Nephron progenitor cell (in vitro differentiated cells): ENCODE measurements around the gene FCSK.

Source experiments
- DNase-seq: peaks from one replicate; pipeline ENCODE4 v3.0.0; 2021
- H3K27ac Mint-ChIP-seq: 2 replicates; pipeline ENCODE4 v1.8.0; 2021; ENCODE audit warnings: mild to moderate bottlenecking, moderate library complexity, mixed read lengths
- H3K27me3 Mint-ChIP-seq: 2 replicates; pipeline ENCODE4 v1.8.0; 2021; ENCODE audit warnings: mild to moderate bottlenecking, low read depth, mixed read lengths; ENCODE audit not compliant: poor library complexity
- H3K36me3 Mint-ChIP-seq: 2 replicates; pipeline ENCODE4 v1.8.0; 2021; ENCODE audit warnings: low read depth, mixed read lengths
- H3K4me1 Mint-ChIP-seq: 2 replicates; pipeline ENCODE4 v1.8.0; 2021; ENCODE audit warnings: mixed read lengths
- H3K4me3 Mint-ChIP-seq: 2 replicates; pipeline ENCODE4 v1.8.0; 2021; ENCODE audit warnings: mild to moderate bottlenecking, moderate library complexity, mixed read lengths
- H3K9me3 Mint-ChIP-seq: 2 replicates; pipeline ENCODE4 v1.8.0; 2021; ENCODE audit warnings: mild to moderate bottlenecking, moderate library complexity, mixed read lengths
- CTCF ChIP-seq: fragments of 200-600 bp; sonication (generic); IDR thresholded peaks from 2 replicates; pipeline ENCODE4 v1.5.0; 2021; ENCODE audit warnings: antibody characterized with exemption

The FCSK gene

GRCh38 chr16:70463235-70463634 is 8.8 kb downstream of the FCSK start:
- no peak overlapping the region for H3K27ac Mint-ChIP-seq
- H3K27me3 Mint-ChIP-seq: no peaks in the 10 kb centered on the region
- no peaks in the 10 kb centered on the region for H3K36me3 Mint-ChIP-seq
- H3K4me1 Mint-ChIP-seq: peaks cover 13% of the 10 kb centered on the region
- H3K9me3 Mint-ChIP-seq: no peaks in the 10 kb centered on the region
- no peak for TF ChIP-seq CTCF
- DNase-seq: no peak
- H3K4me3 Mint-ChIP-seq: no peak overlapping the region

GRCh38 chr16:70465999-70466804 is 11.8 kb downstream of the FCSK start:
- Mint-ChIP-seq H3K4me1 (peaks cover 4% of the 10 kb centered on the region), H3K36me3 (no peaks in the 10 kb centered on the region), H3K4me3 (no peak overlapping the region), H3K9me3 (no peaks in the 10 kb centered on the region), H3K27me3 (no peaks in the 10 kb centered on the region), H3K27ac (peak overlapping the region; percentile 69)
- TF ChIP-seq CTCF: no peak
- no peak for DNase-seq

GRCh38 chr16:70466805-70467076 is 12.3 kb downstream of the FCSK start:
- H3K4me1 Mint-ChIP-seq: peaks cover 1% of the 10 kb centered on the region
- H3K4me3 Mint-ChIP-seq: no peak overlapping the region
- TF ChIP-seq CTCF: no peak
- H3K27ac Mint-ChIP-seq: no peak overlapping the region
- no peaks in the 10 kb centered on the region for H3K36me3 Mint-ChIP-seq
- DNase-seq: no peak
- no peaks in the 10 kb centered on the region for H3K27me3 Mint-ChIP-seq
- no peaks in the 10 kb centered on the region for H3K9me3 Mint-ChIP-seq

GRCh38 chr16:70467113-70467512 is 12.7 kb downstream of the FCSK start:
- Mint-ChIP-seq H3K27ac (no peak overlapping the region), H3K27me3 (no peaks in the 10 kb centered on the region), H3K36me3 (no peaks in the 10 kb centered on the region), H3K4me1 (no peaks in the 10 kb centered on the region), H3K4me3 (no peak overlapping the region), H3K9me3 (no peaks in the 10 kb centered on the region)
- TF ChIP-seq CTCF: no peak
- no peak for DNase-seq

- Mint-ChIP-seq H3K27me3 (no peaks in the 10 kb centered on the region), H3K4me3 (no peak overlapping the region), H3K36me3 (no peaks in the 10 kb centered on the region), H3K27ac (no peak overlapping the region), H3K9me3 (no peaks in the 10 kb centered on the region), H3K4me1 (no peaks in the 10 kb centered on the region)
- DNase-seq: no peak
- no peak for TF ChIP-seq CTCF
These were observed 13.2 kb downstream of the FCSK start for GRCh38 chr16:70467608-70468007.
